HCT116 (cell line): ENCODE data around the gene MIR17HG. TPM values are rescaled to one million over a fixed set of nuclear protein-coding genes. Genes with fewer than 3 reads are reported as not detected.

Source experiments
- ATAC-seq: fragments of 200-7000 bp; cut with Tn5 transposase; 2 replicates; pipeline ENCODE4 v1.9.1; 2020; ENCODE audit warnings: mild to moderate bottlenecking, moderate library complexity
- BruUV-seq: library from RNA; stranded (reverse); fragments of 400-500 nt; replicated peaks from 2 replicates; lab custom pipeline; 2021; lab: Mats Ljungman, UMichigan
- CTCF ChIA-PET: fragments of 300-600 bp; sonication (Branson Sonifier 250); formaldehyde crosslinking; loops from one replicate; lab custom pipeline; 2021; ENCODE audit warnings: antibody characterized with exemption; lab: Charles Lee
- POLR2A ChIA-PET: fragments of 300-600, 350-600 bp; sonication (Branson Sonifier 250); formaldehyde crosslinking; loops from one replicate; lab custom pipeline; 2021; ENCODE audit warnings: antibody characterized with exemption; lab: Charles Lee
- RAD21 ChIA-PET, 2 experiments: fragments of 300-600 bp; sonication (Branson Sonifier 250); formaldehyde crosslinking; loops; one replicate each; lab custom pipeline; 2023; ENCODE audit warnings: low total read pairs in 2 of 2; ENCODE audit not compliant: uncharacterized antibody in 2 of 2, unreplicated experiment in 2 of 2, low non-redundant PET in 1 of 2; lab: Charles Lee
- DNase-seq: peaks from one replicate; pipeline ENCODE4 v3.0.0-alpha.2; 2010; ENCODE audit warnings: low read depth, low spot score
- H2AFZ ChIP-seq: fragments of 200-600 bp; shearing (Covaris generic), sonication (generic); 2 replicates; pipeline ENCODE4 v1.6.1; 2017; ENCODE audit warnings: low read depth, mixed run types, mixed read lengths, antibody characterized with exemption, low read length; ENCODE audit not compliant: poor library complexity, severe bottlenecking
- H3K27ac ChIP-seq: 2 replicates; pipeline ENCODE4 v1.5.1; 2012; ENCODE audit warnings: low read depth, low read length
- H3K27me3 ChIP-seq: fragments of 200-600 bp; sonication (generic); 2 replicates; pipeline ENCODE4 v1.6.1; 2016; ENCODE audit warnings: mixed run types, low read length, mixed read lengths; ENCODE audit not compliant: insufficient read depth
- H3K36me3 ChIP-seq, 2 experiments: fragments of 200-500 bp in 1 of 2; fragments of 200-600 bp in 1 of 2; sonication (Bioruptor generic) in 1 of 2; sonication (generic) in 1 of 2; 2 replicates each; pipeline versions ENCODE4 v1.5.1 to v1.6.1; 2014 to 2016; ENCODE audit warnings: low read length in 2 of 2, inconsistent platforms in 1 of 2, mixed read lengths in 1 of 2, mixed run types in 1 of 2; ENCODE audit not compliant: insufficient read depth in 2 of 2, control insufficient read depth in 1 of 2
- H3K4me1 ChIP-seq, 2 experiments: fragments of 200-600 bp in 1 of 2; sonication (generic) in 1 of 2; 2 replicates each; pipeline versions ENCODE4 v1.5.1 to v1.6.1; 2012 to 2017; ENCODE audit warnings: low read length in 2 of 2, inconsistent platforms in 1 of 2, mild to moderate bottlenecking in 1 of 2, mixed read lengths in 1 of 2, mixed run types in 1 of 2, moderate library complexity in 1 of 2; ENCODE audit not compliant: insufficient read depth in 2 of 2, control insufficient read depth in 1 of 2
- H3K4me2 ChIP-seq: fragments of 200-600 bp; sonication (generic); 2 replicates; pipeline ENCODE4 v1.6.1; 2017; ENCODE audit warnings: mixed run types, low read length, mixed read lengths
- H3K4me3 ChIP-seq, 2 experiments: fragments of 200-600 bp in 1 of 2; sonication (generic) in 1 of 2; replicated peaks in 1 of 2; 2 replicates each; pipeline ENCODE4 v1.5.1; 2011 to 2016; ENCODE audit warnings: low read length in 2 of 2, control low read depth in 1 of 2, low read depth in 1 of 2, mild to moderate bottlenecking in 1 of 2, mixed read lengths in 1 of 2, mixed run types in 1 of 2
- H3K79me2 ChIP-seq: fragments of 200-600 bp; sonication (generic); 2 replicates; pipeline ENCODE4 v1.6.1; 2017; ENCODE audit warnings: mild to moderate bottlenecking, mixed run types, low read length, moderate library complexity, mixed read lengths; ENCODE audit not compliant: insufficient read depth
- H3K9ac ChIP-seq: fragments of 200-600 bp; sonication (generic); 2 replicates; pipeline ENCODE4 v1.6.1; 2016; ENCODE audit warnings: low read length, mixed read lengths
- H3K9me2 ChIP-seq: fragments of 200-600 bp; sonication (generic), shearing (Covaris generic); 2 replicates; pipeline ENCODE4 v1.6.1; 2017; ENCODE audit warnings: mixed run types, mild to moderate bottlenecking, moderate library complexity; ENCODE audit not compliant: insufficient read depth
- H3K9me3 ChIP-seq, 2 experiments: fragments of 200-500 bp in 1 of 2; fragments of 200-600 bp in 1 of 2; sonication (Bioruptor generic) in 1 of 2; sonication (generic) in 1 of 2; 2 replicates each; pipeline ENCODE4 v1.6.1; 2014 to 2017; ENCODE audit warnings: low read length in 2 of 2, mixed read lengths in 2 of 2, inconsistent platforms in 1 of 2, low read depth in 1 of 2, mild to moderate bottlenecking in 1 of 2, mixed run types in 1 of 2, moderate library complexity in 1 of 2; ENCODE audit not compliant: control insufficient read depth in 1 of 2, insufficient read depth in 1 of 2
- H4K20me1 ChIP-seq: fragments of 200-600 bp; sonication (generic), shearing (Covaris generic); 2 replicates; pipeline ENCODE4 v1.6.1; 2017; ENCODE audit warnings: mixed run types, mild to moderate bottlenecking, moderate library complexity; ENCODE audit not compliant: insufficient read depth
- CBX3 ChIP-seq: IDR thresholded peaks from 2 replicates; pipeline ENCODE4 v1.6.1; 2012; ENCODE audit warnings: low read depth
- EGR1 ChIP-seq: IDR thresholded peaks from 2 replicates; pipeline ENCODE4 v1.6.1; 2012; ENCODE audit warnings: low read depth
- ELF1 ChIP-seq: IDR thresholded peaks from 2 replicates; pipeline ENCODE4 v1.6.1; 2012; ENCODE audit warnings: low read depth, borderline replicate concordance
- EZH2phosphoT487 ChIP-seq: fragments of 200-600 bp; IDR thresholded peaks from 2 replicates; pipeline ENCODE4 v1.6.1; 2018; ENCODE audit warnings: antibody characterized with exemption, borderline replicate concordance
- FOSL1 ChIP-seq: IDR thresholded peaks from 2 replicates; pipeline ENCODE4 v1.6.1; 2012; ENCODE audit warnings: low read depth
- JUND ChIP-seq: IDR thresholded peaks from 2 replicates; pipeline ENCODE4 v1.6.1; 2012
- POLR2AphosphoS5 ChIP-seq: IDR thresholded peaks from 2 replicates; pipeline ENCODE4 v1.6.1; 2011; ENCODE audit warnings: mild to moderate bottlenecking, low read depth, low read length, moderate library complexity
- SRF ChIP-seq: IDR thresholded peaks from 2 replicates; pipeline ENCODE4 v1.6.1; 2012; ENCODE audit warnings: low read depth
- TCF7L2 ChIP-seq: IDR thresholded peaks from 2 replicates; pipeline ENCODE4 v1.7.0; 2011; ENCODE audit warnings: borderline replicate concordance, inconsistent platforms; ENCODE audit not compliant: insufficient read depth, insufficient read length; ENCODE audit errors: extremely low read depth
- ZNF274 ChIP-seq: fragments of 200-500 bp; sonication (Bioruptor generic); IDR thresholded peaks from 2 replicates; pipeline ENCODE4 v1.6.1; 2014; ENCODE audit warnings: mild to moderate bottlenecking, low read depth, low read length, inconsistent platforms
- intact Hi-C: fragments of 100-400 bp; cut with micrococcal nuclease; formaldehyde crosslinking; loops from 2 replicates; pipeline ENCODE4 v1.10.0; 2022
- total RNA-seq: library from RNA; stranded (reverse); gene quantifications from one replicate; pipeline ENCODE4 v1.2.1, GENCODE V29; 2021; ENCODE audit not compliant: unreplicated experiment
- TF ChIP-seq, protein P1 (sequence below), 3 experiments: fragments of 200-600 bp in 1 of 3; sonication (generic) in 1 of 3; IDR thresholded peaks in 2 of 3; conservative IDR thresholded peaks in 1 of 3; 2 replicates each; pipeline ENCODE4 v1.5.1; 2012 to 2017; ENCODE audit warnings: low read depth in 2 of 3, low read length in 2 of 3, antibody characterized with exemption in 1 of 3, borderline replicate concordance in 1 of 3, control low read depth in 1 of 3, mild to moderate bottlenecking in 1 of 3, mixed read lengths in 1 of 3, mixed run types in 1 of 3, moderate library complexity in 1 of 3; ENCODE audit not compliant: insufficient read depth in 1 of 3
- TF ChIP-seq, protein P2 (sequence below): IDR thresholded peaks from 2 replicates; pipeline ENCODE4 v1.6.1; 2011; ENCODE audit warnings: mild to moderate bottlenecking, low read length, moderate library complexity; ENCODE audit not compliant: insufficient replicate concordance; ENCODE audit errors: extremely low read depth

MIR17HG gene
- total RNA-seq, 1 experiment from 2014 or later, result 10.3 TPM

DNA sequence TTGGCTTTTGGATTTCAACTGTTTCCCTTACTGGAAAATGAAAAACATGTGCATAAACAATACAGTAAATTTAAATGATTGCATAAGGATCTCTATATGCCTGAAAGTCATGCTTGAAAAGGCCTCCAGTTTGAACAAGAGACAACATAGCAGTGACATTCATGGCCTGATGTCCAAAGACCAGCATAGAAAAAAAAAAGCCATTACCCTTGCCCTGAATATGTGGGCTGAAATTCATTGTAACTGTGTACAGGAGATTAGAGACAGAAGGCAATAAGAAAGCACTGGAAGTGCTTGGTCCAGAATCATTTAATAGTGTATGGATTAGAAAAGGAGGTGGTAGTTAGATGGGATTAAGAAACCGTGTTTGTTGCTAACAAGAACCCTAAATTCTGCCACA is 15.4 kb downstream of the MIR17HG start:
- no TSS peak for BruUV-seq

More for the DNA sequence above, 15.4 kb downstream of the MIR17HG start:
- RAD21 ChIA-PET, result no interaction called here
- Histone ChIP-seq H3K36me3 (no peaks in the 10 kb centered on the region), H3K9ac (no peak overlapping the region), H3K9me3 (no peaks in the 10 kb centered on the region), H4K20me1 (no peaks in the 10 kb centered on the region), H3K27ac (no peak overlapping the region), H3K4me2 (no peak overlapping the region), H2AFZ (no peak overlapping the region), H3K4me1 (no peaks in the 10 kb centered on the region), H3K4me3 (no peak overlapping the region), H3K9me2 (no peaks in the 10 kb centered on the region), H3K27me3 (no peaks in the 10 kb centered on the region), H3K79me2 (no peaks in the 10 kb centered on the region)
- DNase-seq, result no peak
- no peak for ATAC-seq
- TF ChIP-seq, protein P1, sequence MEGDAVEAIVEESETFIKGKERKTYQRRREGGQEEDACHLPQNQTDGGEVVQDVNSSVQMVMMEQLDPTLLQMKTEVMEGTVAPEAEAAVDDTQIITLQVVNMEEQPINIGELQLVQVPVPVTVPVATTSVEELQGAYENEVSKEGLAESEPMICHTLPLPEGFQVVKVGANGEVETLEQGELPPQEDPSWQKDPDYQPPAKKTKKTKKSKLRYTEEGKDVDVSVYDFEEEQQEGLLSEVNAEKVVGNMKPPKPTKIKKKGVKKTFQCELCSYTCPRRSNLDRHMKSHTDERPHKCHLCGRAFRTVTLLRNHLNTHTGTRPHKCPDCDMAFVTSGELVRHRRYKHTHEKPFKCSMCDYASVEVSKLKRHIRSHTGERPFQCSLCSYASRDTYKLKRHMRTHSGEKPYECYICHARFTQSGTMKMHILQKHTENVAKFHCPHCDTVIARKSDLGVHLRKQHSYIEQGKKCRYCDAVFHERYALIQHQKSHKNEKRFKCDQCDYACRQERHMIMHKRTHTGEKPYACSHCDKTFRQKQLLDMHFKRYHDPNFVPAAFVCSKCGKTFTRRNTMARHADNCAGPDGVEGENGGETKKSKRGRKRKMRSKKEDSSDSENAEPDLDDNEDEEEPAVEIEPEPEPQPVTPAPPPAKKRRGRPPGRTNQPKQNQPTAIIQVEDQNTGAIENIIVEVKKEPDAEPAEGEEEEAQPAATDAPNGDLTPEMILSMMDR (IDR thresholded peaks at IDR 0.05 in 2 of 3, conservative IDR thresholded peaks at IDR 0.05 in 1 of 3; ENCODE audit: borderline replicate concordance in 1 of 3, insufficient read depth in 1 of 3, low read depth in 2 of 3, low read length in 2 of 3), result no peak
- TF ChIP-seq ZNF274 (no peak), POLR2AphosphoS5 (no peak), FOSL1 (no peak), EGR1 (no peak), SRF (no peak), EZH2phosphoT487 (no peak), TCF7L2 (no peak), JUND (no peak), CBX3 (no peak), ELF1 (no peak)
- TF ChIP-seq, protein P2, sequence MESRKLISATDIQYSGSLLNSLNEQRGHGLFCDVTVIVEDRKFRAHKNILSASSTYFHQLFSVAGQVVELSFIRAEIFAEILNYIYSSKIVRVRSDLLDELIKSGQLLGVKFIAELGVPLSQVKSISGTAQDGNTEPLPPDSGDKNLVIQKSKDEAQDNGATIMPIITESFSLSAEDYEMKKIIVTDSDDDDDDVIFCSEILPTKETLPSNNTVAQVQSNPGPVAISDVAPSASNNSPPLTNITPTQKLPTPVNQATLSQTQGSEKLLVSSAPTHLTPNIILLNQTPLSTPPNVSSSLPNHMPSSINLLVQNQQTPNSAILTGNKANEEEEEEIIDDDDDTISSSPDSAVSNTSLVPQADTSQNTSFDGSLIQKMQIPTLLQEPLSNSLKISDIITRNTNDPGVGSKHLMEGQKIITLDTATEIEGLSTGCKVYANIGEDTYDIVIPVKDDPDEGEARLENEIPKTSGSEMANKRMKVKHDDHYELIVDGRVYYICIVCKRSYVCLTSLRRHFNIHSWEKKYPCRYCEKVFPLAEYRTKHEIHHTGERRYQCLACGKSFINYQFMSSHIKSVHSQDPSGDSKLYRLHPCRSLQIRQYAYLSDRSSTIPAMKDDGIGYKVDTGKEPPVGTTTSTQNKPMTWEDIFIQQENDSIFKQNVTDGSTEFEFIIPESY, result no peak
- CTCF ChIA-PET, result no interaction called here
- POLR2A ChIA-PET, result no interaction called here
- intact Hi-C loops, result no loop called here
